TTC549 (cell line): ENCODE data around the gene LHX6.

ENCODE experiments used
- FAIRE-seq: peaks from 2 replicates; lab custom pipeline; 2012; peaks lifted over from hg19 to GRCh38; lab: Jason Lieb, UNC

LHX6 gene

GRCh38 chr9:122228568-122229484 is at the start of gene LHX6:
LHX6 (minus strand) TSS chr9:122228957; CDS start chr9:122228740, 217 bp downstream.
- FAIRE-seq = no peak

- no peak for FAIRE-seq
Measured at GRCh38 chr9:122277285-122277897, 48.6 kb upstream of the LHX6 start.

- FAIRE-seq = no peak
Measured at GRCh38 chr9:122276096-122276495, 47.3 kb upstream of the LHX6 start.

- FAIRE-seq = no peak
Measured at GRCh38 chr9:122274055-122274454, 45.3 kb upstream of the LHX6 start.

- no peak for FAIRE-seq
Measured at GRCh38 chr9:122268041-122268814, 39.5 kb upstream of the LHX6 start.

- no peak for FAIRE-seq
Measured at GRCh38 chr9:122265149-122265915, 36.6 kb upstream of the LHX6 start.

- no peak for FAIRE-seq
Measured at GRCh38 chr9:122264360-122265148, 35.8 kb upstream of the LHX6 start, which contains the start of the genes MRRF and RBM18. MRRF (plus strand) TSS chr9:122264882; CDS start chr9:122270892, 6,010 bp downstream. RBM18 (minus strand) TSS chr9:122264840; CDS start chr9:122261492, 3,348 bp downstream.

- no peak for FAIRE-seq
Measured at GRCh38 chr9:122263699-122264349, 35.1 kb upstream of the LHX6 start.

GRCh38 chr9:122262073-122262472 is 33.3 kb upstream of the LHX6 start:
- FAIRE-seq = no peak

- no peak for FAIRE-seq
Measured at GRCh38 chr9:122261469-122261881, 32.7 kb upstream of the LHX6 start.

GRCh38 chr9:122258886-122259415 is 30.2 kb upstream of the LHX6 start:
- FAIRE-seq = no peak

GRCh38 chr9:122256206-122256605 is 27.4 kb upstream of the LHX6 start:
- FAIRE-seq = no peak

- FAIRE-seq = no peak
Measured at GRCh38 chr9:122254761-122255160, 26.0 kb upstream of the LHX6 start.

GRCh38 chr9:122252796-122253195 is 24.0 kb upstream of the LHX6 start:
- FAIRE-seq = no peak

- FAIRE-seq = no peak
Measured at GRCh38 chr9:122251351-122251750, 22.6 kb upstream of the LHX6 start.

- no peak for FAIRE-seq
Measured at GRCh38 chr9:122248448-122248865, 19.7 kb upstream of the LHX6 start.

- no peak for FAIRE-seq
Measured at GRCh38 chr9:122246666-122247065, 17.9 kb upstream of the LHX6 start.

GRCh38 chr9:122244349-122244748 is 15.6 kb upstream of the LHX6 start:
- FAIRE-seq = no peak

GRCh38 chr9:122239722-122240121 is 11.0 kb upstream of the LHX6 start:
- no peak for FAIRE-seq

GRCh38 chr9:122236681-122237080 is 7.9 kb upstream of the LHX6 start:
- no peak for FAIRE-seq
